Glutamatergic neuron (in vitro differentiated cells): ENCODE results near the gene KIF1A. TPM values are rescaled to one million over a fixed set of nuclear protein-coding genes. Genes with fewer than 3 reads are reported as not detected.
A peak's percentile ranks its signal among the peaks of the same experiment; 100 is the strongest.

Experiments used
- DNase-seq: peaks from one replicate; pipeline ENCODE4 v3.0.0; 2022
- H3K27ac Mint-ChIP-seq: one replicate; pipeline ENCODE4 v1.8.0; 2020; ENCODE audit warnings: mild to moderate bottlenecking, mixed read lengths, inconsistent platforms; ENCODE audit not compliant: unreplicated experiment
- H3K27me3 Mint-ChIP-seq: one replicate; pipeline ENCODE4 v1.8.0; 2020; ENCODE audit warnings: mild to moderate bottlenecking, moderate library complexity, mixed read lengths, inconsistent platforms; ENCODE audit not compliant: unreplicated experiment
- H3K36me3 Mint-ChIP-seq: one replicate; pipeline ENCODE4 v1.8.0; 2020; ENCODE audit warnings: mild to moderate bottlenecking, mixed read lengths, inconsistent platforms; ENCODE audit not compliant: unreplicated experiment
- H3K4me1 Mint-ChIP-seq: one replicate; pipeline ENCODE4 v1.8.0; 2020; ENCODE audit warnings: mild to moderate bottlenecking, low read depth, mixed read lengths, inconsistent platforms; ENCODE audit not compliant: unreplicated experiment
- H3K4me3 Mint-ChIP-seq: one replicate; pipeline ENCODE4 v1.8.0; 2020; ENCODE audit warnings: mild to moderate bottlenecking, mixed read lengths, inconsistent platforms; ENCODE audit not compliant: unreplicated experiment
- H3K9me3 Mint-ChIP-seq: one replicate; pipeline ENCODE4 v1.8.0; 2020; ENCODE audit warnings: mild to moderate bottlenecking, moderate library complexity, mixed read lengths, inconsistent platforms; ENCODE audit not compliant: unreplicated experiment
- CTCF ChIP-seq: fragments of 200-600 bp; sonication (generic); IDR thresholded peaks from one replicate; pipeline ENCODE4 v1.5.0; 2021; ENCODE audit not compliant: partially characterized antibody, unreplicated experiment
- total RNA-seq: library from RNA; stranded (reverse); fragmentation: NEBNext Ultra II Directional; extraction: Animal tissue kit (Norgen Biotek cat#: 25700); gene quantifications from one replicate; pipeline ENCODE4 v1.2.1, GENCODE V29; 2021; ENCODE audit not compliant: unreplicated experiment

The KIF1A gene
- total RNA-seq, 1 donor from 2014 or later = 439 TPM

- DNase-seq = peak; percentile 8
- no peak for TF ChIP-seq CTCF
- Mint-ChIP-seq H3K36me3 (no peaks in the 10 kb centered on the region), H3K27me3 (peaks cover 3% of the 10 kb centered on the region), H3K4me1 (no peaks in the 10 kb centered on the region), H3K27ac (no peak overlapping the region), H3K4me3 (no peak overlapping the region), H3K9me3 (peaks cover 2% of the 10 kb centered on the region)
Observed at GRCh38 chr2:240783819-240784621, 36.0 kb downstream of the KIF1A start.

GRCh38 chr2:240782886-240783818, 36.9 kb downstream of the KIF1A start:
- no peak overlapping the region for H3K4me3 Mint-ChIP-seq
- no peak overlapping the region for H3K27ac Mint-ChIP-seq
- no peak for TF ChIP-seq CTCF
- DNase-seq = peak; percentile 7
- H3K4me1 Mint-ChIP-seq = no peaks in the 10 kb centered on the region
- H3K9me3 Mint-ChIP-seq = no peaks in the 10 kb centered on the region
- H3K27me3 Mint-ChIP-seq = no peaks in the 10 kb centered on the region
- no peaks in the 10 kb centered on the region for H3K36me3 Mint-ChIP-seq

GRCh38 chr2:240782221-240782885, 37.7 kb downstream of the KIF1A start:
- Mint-ChIP-seq H3K27ac (no peak overlapping the region), H3K4me1 (no peaks in the 10 kb centered on the region), H3K4me3 (no peak overlapping the region), H3K36me3 (no peaks in the 10 kb centered on the region), H3K9me3 (peaks cover 1% of the 10 kb centered on the region), H3K27me3 (no peaks in the 10 kb centered on the region)
- no peak for DNase-seq
- TF ChIP-seq CTCF = no peak

- Mint-ChIP-seq H3K9me3 (peaks cover 2% of the 10 kb centered on the region), H3K36me3 (no peaks in the 10 kb centered on the region), H3K27ac (no peak overlapping the region), H3K4me3 (no peak overlapping the region), H3K4me1 (no peaks in the 10 kb centered on the region), H3K27me3 (no peaks in the 10 kb centered on the region)
- DNase-seq = no peak
- TF ChIP-seq CTCF = no peak
Observed at GRCh38 chr2:240781471-240782220, 38.4 kb downstream of the KIF1A start.
